Measurements from ENCODE around the gene DUSP22.

The DUSP22 gene

GRCh38 chr6:307065-307814, 15.0 kb downstream of the DUSP22 start:
- H3K4me1 Mint-ChIP-seq, result peaks cover 19 to 44% of the 10 kb centered on the region in 2 donors
- H3K27me3 Mint-ChIP-seq, result no peaks in the 10 kb centered on the region
- no peak overlapping the region for H3K4me3 Mint-ChIP-seq
- ATAC-seq (replicated peaks) (no peak), DNase-seq (no peak)
- peaks cover 2 to 10% of the 10 kb centered on the region in 2 donors for H3K9me3 Mint-ChIP-seq
- peaks cover 28 to 37% of the 10 kb centered on the region in 2 donors for H3K36me3 Mint-ChIP-seq
- H3K27ac Mint-ChIP-seq, result no peak overlapping the region

GRCh38 chr6:307874-308273, 15.6 kb downstream of the DUSP22 start:
- peaks cover 30 to 37% of the 10 kb centered on the region in 2 donors for H3K36me3 Mint-ChIP-seq

GRCh38 chr6:308307-308706, 16.0 kb downstream of the DUSP22 start:
- Mint-ChIP-seq H3K27me3 (no peaks in the 10 kb centered on the region), H3K36me3 (peaks cover 33 to 37% of the 10 kb centered on the region in 2 donors), H3K9me3 (peaks cover 2 to 10% of the 10 kb centered on the region in 2 donors), H3K4me1 (peaks cover 27 to 55% of the 10 kb centered on the region in 2 donors), H3K27ac (no peak overlapping the region), H3K4me3 (no peak overlapping the region)
- no peak for ATAC-seq (replicated peaks)
- DNase-seq, result no peak

More at GRCh38 chr6:307874-308273, 15.6 kb downstream of the DUSP22 start:
- H3K9me3 Mint-ChIP-seq, result peaks cover 2 to 10% of the 10 kb centered on the region in 2 donors
- DNase-seq, result no peak
- no peak for ATAC-seq (replicated peaks)
- no peaks in the 10 kb centered on the region for H3K27me3 Mint-ChIP-seq
- H3K4me1 Mint-ChIP-seq, result peaks cover 22 to 50% of the 10 kb centered on the region in 2 donors
- H3K27ac Mint-ChIP-seq, result no peak overlapping the region
- no peak overlapping the region for H3K4me3 Mint-ChIP-seq

- H3K4me1 Mint-ChIP-seq, result peaks cover 28 to 56% of the 10 kb centered on the region in 2 donors
- peaks cover 2 to 10% of the 10 kb centered on the region in 2 donors for H3K9me3 Mint-ChIP-seq
- DNase-seq, result no peak
- no peak overlapping the region for H3K27ac Mint-ChIP-seq
- no peak overlapping the region for H3K4me3 Mint-ChIP-seq
- H3K36me3 Mint-ChIP-seq, result peaks cover 34 to 37% of the 10 kb centered on the region in 2 donors
- H3K27me3 Mint-ChIP-seq, result no peaks in the 10 kb centered on the region
- ATAC-seq (replicated peaks), result no peak
Observed at GRCh38 chr6:308768-309167, 16.5 kb downstream of the DUSP22 start.

GRCh38 chr6:309947-310346, 17.7 kb downstream of the DUSP22 start:
- peaks cover 36 to 41% of the 10 kb centered on the region in 2 donors for H3K36me3 Mint-ChIP-seq
- DNase-seq, result no peak
- peaks cover 2 to 10% of the 10 kb centered on the region in 2 donors for H3K9me3 Mint-ChIP-seq
- H3K4me1 Mint-ChIP-seq, result peaks cover 35 to 62% of the 10 kb centered on the region in 2 donors
- no peak for ATAC-seq (replicated peaks)
- H3K27me3 Mint-ChIP-seq, result no peaks in the 10 kb centered on the region
- peak overlapping the region; percentile 38 for H3K27ac Mint-ChIP-seq
- peak overlapping the region in 1 of 2 donors; percentile 5 for H3K4me3 Mint-ChIP-seq

GRCh38 chr6:310671-311070, 18.4 kb downstream of the DUSP22 start:
- peaks cover 39 to 43% of the 10 kb centered on the region in 2 donors for H3K36me3 Mint-ChIP-seq
- no peaks in the 10 kb centered on the region for H3K27me3 Mint-ChIP-seq
- peaks cover 2 to 10% of the 10 kb centered on the region in 2 donors for H3K9me3 Mint-ChIP-seq
- H3K4me3 Mint-ChIP-seq, result no peak overlapping the region
- H3K27ac Mint-ChIP-seq, result no peak overlapping the region
- no peak for ATAC-seq (replicated peaks)
- peaks cover 38 to 68% of the 10 kb centered on the region in 2 donors for H3K4me1 Mint-ChIP-seq
- no peak for DNase-seq

- DNase-seq (no peak), ATAC-seq (replicated peaks) (peak in 1 of 2 donors; percentile 30)
- H3K4me1 Mint-ChIP-seq, result peaks cover 45 to 77% of the 10 kb centered on the region in 2 donors
- peaks cover 2 to 10% of the 10 kb centered on the region in 2 donors for H3K9me3 Mint-ChIP-seq
- peak overlapping the region; percentile 68 for H3K27ac Mint-ChIP-seq
- H3K36me3 Mint-ChIP-seq, result peaks cover 41 to 44% of the 10 kb centered on the region in 2 donors
- peak overlapping the region in 1 of 2 donors; percentile 9 for H3K4me3 Mint-ChIP-seq
- no peaks in the 10 kb centered on the region for H3K27me3 Mint-ChIP-seq
Observed at GRCh38 chr6:311679-312220, 19.5 kb downstream of the DUSP22 start.

GRCh38 chr6:313087-313486, 20.8 kb downstream of the DUSP22 start:
- peak overlapping the region; percentile 11 to 18 for H3K4me3 Mint-ChIP-seq
- peaks cover 2 to 10% of the 10 kb centered on the region in 2 donors for H3K9me3 Mint-ChIP-seq
- no peaks in the 10 kb centered on the region for H3K27me3 Mint-ChIP-seq
- ATAC-seq (replicated peaks), result peak; percentile 54 to 66
- peaks cover 57 to 85% of the 10 kb centered on the region in 2 donors for H3K4me1 Mint-ChIP-seq
- no peak for DNase-seq
- H3K27ac Mint-ChIP-seq, result peak overlapping the region; percentile 89
- H3K36me3 Mint-ChIP-seq, result peaks cover 41 to 49% of the 10 kb centered on the region in 2 donors

GRCh38 chr6:313917-314316, 21.6 kb downstream of the DUSP22 start:
- DNase-seq, result no peak
- Mint-ChIP-seq H3K4me3 (no peak overlapping the region), H3K36me3 (peaks cover 35 to 53% of the 10 kb centered on the region in 2 donors), H3K27me3 (no peaks in the 10 kb centered on the region), H3K9me3 (peaks cover 0 to 10% of the 10 kb centered on the region in 2 donors), H3K27ac (no peak overlapping the region), H3K4me1 (peaks cover 63 to 85% of the 10 kb centered on the region in 2 donors)
- no peak for ATAC-seq (replicated peaks)

- DNase-seq (no peak), ATAC-seq (replicated peaks) (no peak)
- Mint-ChIP-seq H3K27me3 (no peaks in the 10 kb centered on the region), H3K4me3 (no peak overlapping the region), H3K9me3 (peaks cover 0 to 8% of the 10 kb centered on the region in 2 donors), H3K4me1 (peaks cover 64 to 80% of the 10 kb centered on the region in 2 donors), H3K36me3 (peaks cover 31 to 51% of the 10 kb centered on the region in 2 donors), H3K27ac (no peak overlapping the region)
Observed at GRCh38 chr6:314377-314776, 22.1 kb downstream of the DUSP22 start.

- Mint-ChIP-seq H3K36me3 (peaks cover 24 to 44% of the 10 kb centered on the region in 2 donors), H3K9me3 (peaks cover 0 to 1% of the 10 kb centered on the region in 2 donors), H3K27me3 (no peaks in the 10 kb centered on the region), H3K27ac (no peak overlapping the region), H3K4me3 (no peak overlapping the region), H3K4me1 (peaks cover 58 to 72% of the 10 kb centered on the region in 2 donors)
- DNase-seq (no peak), ATAC-seq (replicated peaks) (no peak)
Observed at GRCh38 chr6:315226-315625, 22.9 kb downstream of the DUSP22 start.

- peaks cover 55 to 65% of the 10 kb centered on the region in 2 donors for H3K4me1 Mint-ChIP-seq
- H3K9me3 Mint-ChIP-seq, result no peaks in the 10 kb centered on the region
- no peak for DNase-seq
- ATAC-seq (replicated peaks), result no peak
- no peak overlapping the region for H3K27ac Mint-ChIP-seq
- H3K36me3 Mint-ChIP-seq, result peaks cover 20 to 40% of the 10 kb centered on the region in 2 donors
- H3K4me3 Mint-ChIP-seq, result no peak overlapping the region
- no peaks in the 10 kb centered on the region for H3K27me3 Mint-ChIP-seq
Observed at GRCh38 chr6:315921-316752, 23.9 kb downstream of the DUSP22 start.

- DNase-seq, result no peak
- H3K9me3 Mint-ChIP-seq, result no peaks in the 10 kb centered on the region
- no peak for ATAC-seq (replicated peaks)
- H3K27me3 Mint-ChIP-seq, result no peaks in the 10 kb centered on the region
- peaks cover 17 to 37% of the 10 kb centered on the region in 2 donors for H3K36me3 Mint-ChIP-seq
- no peak overlapping the region for H3K27ac Mint-ChIP-seq
- H3K4me1 Mint-ChIP-seq, result peaks cover 54 to 60% of the 10 kb centered on the region in 2 donors
- no peak overlapping the region for H3K4me3 Mint-ChIP-seq
Observed at GRCh38 chr6:316753-317038, 24.4 kb downstream of the DUSP22 start.

- no peaks in the 10 kb centered on the region for H3K9me3 Mint-ChIP-seq
- DNase-seq (no peak), ATAC-seq (replicated peaks) (peak; percentile 14 to 29)
- peak overlapping the region in 1 of 2 donors; percentile 17 for H3K4me3 Mint-ChIP-seq
- H3K27me3 Mint-ChIP-seq, result no peaks in the 10 kb centered on the region
- peaks cover 50 to 56% of the 10 kb centered on the region in 2 donors for H3K4me1 Mint-ChIP-seq
- H3K27ac Mint-ChIP-seq, result peak overlapping the region; percentile 83
- peaks cover 13 to 34% of the 10 kb centered on the region in 2 donors for H3K36me3 Mint-ChIP-seq
Observed at GRCh38 chr6:317060-317447, 24.8 kb downstream of the DUSP22 start.
